GM19467 (cell line): ENCODE measurements around the gene CENPF.
"Not testable (repeated sequence)": the region's sequence is repeated elsewhere in the genome, so short reads cannot be mapped to it uniquely, and the experiment has no call there.

Experiments used
- ATAC-seq: cut with Tn5 transposase; IDR thresholded peaks from one replicate; pipeline ENCODE4 v1.9.1; 2021; ENCODE audit warnings: mild to moderate bottlenecking, moderate library complexity; ENCODE audit not compliant: unreplicated experiment

CENPF gene

GRCh38 chr1:214650664-214651063 is 47.7 kb downstream of the CENPF start:
- ATAC-seq, result no peak

- no peak for ATAC-seq
Measured at GRCh38 chr1:214657299-214657698, 54.3 kb downstream of the CENPF start.

- no peak for ATAC-seq
Measured at GRCh38 chr1:214658175-214658574, 55.2 kb downstream of the CENPF start.

- no peak for ATAC-seq
Measured at GRCh38 chr1:214658785-214659184, 55.8 kb downstream of the CENPF start.

GRCh38 chr1:214660190-214660589 is 57.2 kb downstream of the CENPF start:
- ATAC-seq, result no peak

- no peak for ATAC-seq
Measured at GRCh38 chr1:214660900-214661299, 57.9 kb downstream of the CENPF start.

GRCh38 chr1:214662223-214662785 is 59.3 kb downstream of the CENPF start:
- ATAC-seq, result no peak

GRCh38 chr1:214664651-214665433 is 61.8 kb downstream of the CENPF start:
- ATAC-seq, result no peak

- ATAC-seq, result no peak
Measured at GRCh38 chr1:214665606-214666110, 62.7 kb downstream of the CENPF start.

GRCh38 chr1:214666674-214667073 is 63.7 kb downstream of the CENPF start:
- no peak for ATAC-seq

GRCh38 chr1:214670098-214670497 is 67.1 kb downstream of the CENPF start:
- ATAC-seq, result no peak

- not testable (repeated sequence) for ATAC-seq
Measured at GRCh38 chr1:214673029-214673428, 70.0 kb downstream of the CENPF start.

- no peak for ATAC-seq
Measured at GRCh38 chr1:214673576-214673975, 70.6 kb downstream of the CENPF start.

GRCh38 chr1:214675524-214675923 is 72.5 kb downstream of the CENPF start:
- not testable (repeated sequence) for ATAC-seq

- no peak for ATAC-seq
Measured at GRCh38 chr1:214676747-214677146, 73.8 kb downstream of the CENPF start.

- ATAC-seq, result no peak
Measured at GRCh38 chr1:214677945-214678344, 75.0 kb downstream of the CENPF start.

- no peak for ATAC-seq
Measured at GRCh38 chr1:214678386-214678785, 75.4 kb downstream of the CENPF start.

GRCh38 chr1:214683621-214684020 is 80.6 kb downstream of the CENPF start:
- ATAC-seq, result no peak

- no peak for ATAC-seq
Measured at GRCh38 chr1:214685906-214686305, 82.9 kb downstream of the CENPF start.

GRCh38 chr1:214686497-214686896 is 83.5 kb downstream of the CENPF start:
- no peak for ATAC-seq

GRCh38 chr1:214688891-214689290 is 85.9 kb downstream of the CENPF start:
- ATAC-seq, result no peak

- no peak for ATAC-seq
Measured at GRCh38 chr1:214694769-214695168, 91.8 kb downstream of the CENPF start.
